Uterus (tissue), 4 donors: ENCODE measurements around the gene IFNA1. TPM values are rescaled to one million over a fixed set of nuclear protein-coding genes. Genes with fewer than 3 reads are reported as not detected.
A peak's percentile ranks its signal among the peaks of the same experiment; 100 is the strongest.

Source experiments
- DNase-seq, 2 donors: peaks; one replicate each; pipeline ENCODE4 v3.0.0-alpha.2; 2019 to 2020
- H3K27ac ChIP-seq, 2 donors: fragments of 200-600 bp; sonication (generic); 1 replicate in 1 of 2; 2 replicates in 1 of 2; pipeline ENCODE4 v1.5.1; 2016 to 2018
- H3K27me3 ChIP-seq, 2 donors: fragments of 200-600 bp; sonication (generic); one replicate each; pipeline ENCODE4 v1.5.1; 2018 to 2019; ENCODE audit warnings: control low read depth in 1 of 2
- H3K36me3 ChIP-seq, 2 donors: fragments of 200-600 bp; sonication (generic); one replicate each; pipeline ENCODE4 v1.5.1; 2019; ENCODE audit warnings: control low read depth in 1 of 2
- H3K4me1 ChIP-seq, 2 donors: fragments of 200-600 bp; sonication (generic); one replicate each; pipeline ENCODE4 v1.5.1; 2018 to 2019; ENCODE audit warnings: control low read depth in 1 of 2
- H3K4me3 ChIP-seq, 2 donors: fragments of 200-600 bp; sonication (generic); 1 replicate in 1 of 2; 2 replicates in 1 of 2; pipeline ENCODE4 v1.5.1; 2018 to 2019; ENCODE audit warnings: mild to moderate bottlenecking in 1 of 2
- H3K9me3 ChIP-seq, 2 donors: fragments of 200-600 bp; sonication (generic); one replicate each; pipeline ENCODE4 v1.5.1; 2019; ENCODE audit warnings: control low read depth in 1 of 2
- CTCF ChIP-seq, 4 experiments: fragments of 200-600 bp in 2 of 4; fragments of 450-650 bp in 2 of 4; sonication (generic) in 2 of 4; IDR thresholded peaks; one replicate each; pipeline ENCODE4 v1.5.1; 2016 to 2019; ENCODE audit warnings: antibody characterized with exemption in 4 of 4, mild to moderate bottlenecking in 2 of 4, moderate library complexity in 1 of 4
- POLR2A ChIP-seq, 2 donors: fragments of 450-650 bp; IDR thresholded peaks; one replicate each; pipeline ENCODE4 v1.6.1; 2016; ENCODE audit warnings: antibody characterized with exemption in 2 of 2, mild to moderate bottlenecking in 1 of 2, moderate library complexity in 1 of 2
- intact Hi-C: fragments of 100-400 bp; cut with DNase I; formaldehyde crosslinking; loops from one replicate; pipeline ENCODE4 v1.15.1; 2023; ENCODE audit warnings: low total_unique reads
- total RNA-seq, 4 donors: library from RNA; depleted of rRNA in 3 of 4; stranded (reverse); fragments of >200 nt in 3 of 4; gene quantifications; one replicate each; pipeline versions ENCODE4 v1.1.0 to v1.2.4, GENCODE V29; 2014 to 2023
- donor health status: DM: yes; HTN: yes; CAD: no.

Gene IFNA1
- total RNA-seq = not detected

DNA sequence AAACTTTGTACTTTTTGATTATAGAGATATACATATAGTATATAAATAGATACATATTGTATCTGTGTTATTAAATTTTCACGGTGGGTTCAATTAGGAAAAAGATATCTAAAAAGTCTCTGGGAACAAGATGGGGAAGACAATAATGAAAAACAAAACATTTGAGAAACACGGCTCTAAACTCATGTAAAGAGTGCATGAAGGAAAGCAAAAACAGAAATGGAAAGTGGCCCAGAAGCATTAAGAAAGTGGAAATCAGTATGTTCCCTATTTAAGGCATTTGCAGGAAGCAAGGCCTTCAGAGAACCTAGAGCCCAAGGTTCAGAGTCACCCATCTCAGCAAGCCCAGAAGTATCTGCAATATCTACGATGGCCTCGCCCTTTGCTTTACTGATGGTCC, at the start of gene IFNA1:
Gene IFNA1 (plus strand): TSS at position 301 of the 400 bp plus-strand sequence. CDS start 69 bp downstream, at position 370.
- DNase-seq = no peak
- no peak within 1 kb of the TSS for H3K27ac ChIP-seq
- no peak for TF ChIP-seq POLR2A (IDR thresholded peaks at IDR 0.05)
- TF ChIP-seq CTCF (IDR thresholded peaks at IDR 0.05) = no peak
- intact Hi-C loops = no loop called here
- no peak within 1 kb of the TSS for H3K4me3 ChIP-seq
- no peaks in the 10 kb centered on the region for H3K36me3 ChIP-seq
- H3K27me3 ChIP-seq = peaks cover 0 to 4% of the 10 kb centered on the region in 2 donors
- no peaks in the 10 kb centered on the region for H3K9me3 ChIP-seq
- H3K4me1 ChIP-seq = no peaks in the 10 kb centered on the region

GRCh38 chr9:21392270-21392669, 48.0 kb upstream of the IFNA1 start:
- intact Hi-C loops = no loop called here
- Histone ChIP-seq H3K4me3 (no peak overlapping the region), H3K4me1 (no peaks in the 10 kb centered on the region), H3K27me3 (peaks cover 0 to 8% of the 10 kb centered on the region in 2 donors), H3K27ac (no peak overlapping the region), H3K36me3 (no peaks in the 10 kb centered on the region), H3K9me3 (no peaks in the 10 kb centered on the region)
- no peak for DNase-seq
- TF ChIP-seq CTCF (IDR thresholded peaks at IDR 0.05) (no peak), POLR2A (IDR thresholded peaks at IDR 0.05) (no peak)

- Histone ChIP-seq H3K4me3 (peak overlapping the region; percentile 20 to 43), H3K36me3 (no peaks in the 10 kb centered on the region), H3K9me3 (no peaks in the 10 kb centered on the region), H3K27ac (no peak overlapping the region), H3K4me1 (no peaks in the 10 kb centered on the region), H3K27me3 (peaks cover 0 to 12% of the 10 kb centered on the region in 2 donors)
- intact Hi-C loops = no loop called here
- TF ChIP-seq POLR2A (IDR thresholded peaks at IDR 0.05) (no peak), CTCF (IDR thresholded peaks at IDR 0.05) (peak; percentile 50 to 69 (median 60))
- DNase-seq = peak in 1 of 2 donors; percentile 37
These were observed 44.2 kb upstream of the IFNA1 start for GRCh38 chr9:21395778-21396717.

- no peaks in the 10 kb centered on the region for H3K36me3 ChIP-seq
- H3K27me3 ChIP-seq = peaks cover 0 to 24% of the 10 kb centered on the region in 2 donors
These were observed 41.2 kb upstream of the IFNA1 start for GRCh38 chr9:21398955-21399489.

More at GRCh38 chr9:21398955-21399489, 41.2 kb upstream of the IFNA1 start:
- no peak overlapping the region for H3K27ac ChIP-seq
- no peak overlapping the region for H3K4me3 ChIP-seq
- H3K9me3 ChIP-seq = no peaks in the 10 kb centered on the region
- intact Hi-C loops = no loop called here
- no peaks in the 10 kb centered on the region for H3K4me1 ChIP-seq
- no peak for DNase-seq
- TF ChIP-seq CTCF (IDR thresholded peaks at IDR 0.05) (no peak), POLR2A (IDR thresholded peaks at IDR 0.05) (no peak)
